Mucosa of stomach (tissue), 1 donor: ENCODE results near the gene SERINC5.
"Not testable (repeated sequence)": the region's sequence is repeated elsewhere in the genome, so short reads cannot be mapped to it uniquely, and the experiment has no call there.

Experiments
- H3K27me3 ChIP-seq: one replicate; pipeline ENCODE4 v1.7.0; 2013; ENCODE audit warnings: mild to moderate bottlenecking, low read length; ENCODE audit not compliant: control insufficient read depth, insufficient read depth
- H3K36me3 ChIP-seq: one replicate; pipeline ENCODE4 v1.7.0; 2013; ENCODE audit warnings: low read length; ENCODE audit not compliant: control insufficient read depth, insufficient read depth
- H3K4me1 ChIP-seq: one replicate; pipeline ENCODE4 v1.7.0; 2013; ENCODE audit warnings: mild to moderate bottlenecking, low read length; ENCODE audit not compliant: control insufficient read depth, insufficient read depth
- H3K4me3 ChIP-seq: one replicate; pipeline ENCODE4 v1.7.0; 2013; ENCODE audit warnings: low read length
- H3K9ac ChIP-seq: one replicate; pipeline ENCODE4 v1.7.0; 2013; ENCODE audit warnings: mild to moderate bottlenecking, low read length, moderate library complexity
- H3K9me3 ChIP-seq: one replicate; pipeline ENCODE4 v1.7.0; 2013; ENCODE audit warnings: mild to moderate bottlenecking, low read length, moderate library complexity; ENCODE audit not compliant: control insufficient read depth
- donor health status: Pancreatic carcinoma.

The SERINC5 gene

GRCh38 chr5:80175337-80175736 lies 80.5 kb downstream of the SERINC5 start:
- H3K9me3 ChIP-seq, result no peaks in the 10 kb centered on the region

DNA sequence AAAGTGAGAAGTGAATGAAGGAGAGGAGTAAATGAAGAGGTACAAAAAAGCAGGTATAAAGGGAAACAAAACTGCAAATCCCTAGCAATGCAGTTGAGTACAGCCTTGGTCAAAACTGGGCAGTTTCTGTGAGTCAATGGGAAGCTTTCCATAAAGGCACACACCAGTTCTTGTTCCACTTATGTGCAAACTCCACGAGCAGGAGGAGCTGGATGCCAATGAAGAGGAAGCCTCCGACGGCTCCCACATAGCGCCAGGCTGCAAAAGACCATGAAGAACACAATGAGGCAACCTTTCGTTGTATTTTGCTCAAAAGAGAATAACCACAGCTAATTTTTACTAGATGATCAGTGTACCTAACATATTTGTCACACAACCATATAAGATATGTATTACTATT lies 81.1 kb downstream of the SERINC5 start:
- Histone ChIP-seq H3K4me1 (no peaks in the 10 kb centered on the region), H3K9me3 (no peaks in the 10 kb centered on the region), H3K36me3 (no peaks in the 10 kb centered on the region), H3K4me3 (no peak overlapping the region), H3K9ac (no peak overlapping the region), H3K27me3 (no peaks in the 10 kb centered on the region)

More at GRCh38 chr5:80175337-80175736, 80.5 kb downstream of the SERINC5 start:
- no peak overlapping the region for H3K4me3 ChIP-seq
- no peaks in the 10 kb centered on the region for H3K4me1 ChIP-seq
- H3K36me3 ChIP-seq, result no peaks in the 10 kb centered on the region
- no peak overlapping the region for H3K9ac ChIP-seq
- H3K27me3 ChIP-seq, result no peaks in the 10 kb centered on the region

DNA sequence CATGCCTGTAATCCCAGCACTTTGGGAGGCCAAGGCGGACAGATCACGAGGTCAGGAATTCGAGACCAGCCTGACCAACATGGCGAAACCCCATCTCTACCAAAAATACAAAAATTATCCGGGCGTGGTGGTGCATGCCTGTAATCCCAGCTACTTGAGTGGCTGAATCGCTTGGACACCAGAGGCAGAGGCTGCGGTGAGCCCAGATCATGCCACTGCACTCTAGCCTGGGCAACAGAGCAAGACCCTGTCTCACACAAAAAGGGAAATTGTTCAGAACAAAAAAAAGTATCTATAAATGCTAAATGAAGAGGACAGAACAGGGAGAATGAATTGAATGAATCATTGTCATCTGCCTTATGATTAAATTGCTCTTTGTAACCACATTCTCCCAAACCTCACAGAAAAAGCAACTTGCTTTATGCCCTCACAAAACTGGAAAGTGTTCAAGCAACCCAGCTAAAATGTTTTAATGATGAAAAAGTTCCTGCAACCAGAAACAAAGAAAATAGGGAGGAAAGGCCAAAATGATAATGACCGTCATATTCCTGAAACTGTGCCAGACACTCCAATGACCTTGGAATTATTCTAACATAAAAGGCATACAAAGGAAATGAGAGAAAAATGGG lies 83.7 kb downstream of the SERINC5 start:
- H3K36me3 ChIP-seq, result no peaks in the 10 kb centered on the region
- no peaks in the 10 kb centered on the region for H3K4me1 ChIP-seq
- H3K4me3 ChIP-seq, result no peak overlapping the region
- H3K27me3 ChIP-seq, result no peaks in the 10 kb centered on the region
- no peaks in the 10 kb centered on the region for H3K9me3 ChIP-seq
- H3K9ac ChIP-seq, result no peak overlapping the region

DNA sequence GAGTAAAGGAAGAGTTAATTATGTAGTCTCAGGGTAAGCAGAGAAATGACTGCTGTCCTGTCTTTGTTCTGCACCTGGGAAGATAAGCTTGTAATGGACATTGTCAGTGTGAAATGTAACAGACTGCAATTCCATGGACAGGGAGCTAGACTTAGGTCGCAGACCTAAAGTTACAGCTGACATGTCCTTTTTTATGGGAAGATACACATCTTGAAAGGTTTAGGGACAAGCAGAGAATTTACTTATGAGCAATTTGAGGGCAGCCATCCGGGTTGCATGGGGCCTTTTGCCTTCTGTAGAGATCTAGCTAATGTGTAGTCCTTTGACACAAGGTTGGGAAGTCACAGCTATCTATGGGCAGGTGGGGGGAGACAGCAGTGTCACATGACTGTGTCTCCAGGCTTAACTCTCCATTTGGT lies 85.7 kb downstream of the SERINC5 start:
- peaks cover 15% of the 10 kb centered on the region for H3K4me1 ChIP-seq
- H3K9ac ChIP-seq, result no peak overlapping the region
- H3K36me3 ChIP-seq, result peaks cover 4% of the 10 kb centered on the region
- H3K9me3 ChIP-seq, result no peaks in the 10 kb centered on the region
- no peak overlapping the region for H3K4me3 ChIP-seq
- no peaks in the 10 kb centered on the region for H3K27me3 ChIP-seq

DNA sequence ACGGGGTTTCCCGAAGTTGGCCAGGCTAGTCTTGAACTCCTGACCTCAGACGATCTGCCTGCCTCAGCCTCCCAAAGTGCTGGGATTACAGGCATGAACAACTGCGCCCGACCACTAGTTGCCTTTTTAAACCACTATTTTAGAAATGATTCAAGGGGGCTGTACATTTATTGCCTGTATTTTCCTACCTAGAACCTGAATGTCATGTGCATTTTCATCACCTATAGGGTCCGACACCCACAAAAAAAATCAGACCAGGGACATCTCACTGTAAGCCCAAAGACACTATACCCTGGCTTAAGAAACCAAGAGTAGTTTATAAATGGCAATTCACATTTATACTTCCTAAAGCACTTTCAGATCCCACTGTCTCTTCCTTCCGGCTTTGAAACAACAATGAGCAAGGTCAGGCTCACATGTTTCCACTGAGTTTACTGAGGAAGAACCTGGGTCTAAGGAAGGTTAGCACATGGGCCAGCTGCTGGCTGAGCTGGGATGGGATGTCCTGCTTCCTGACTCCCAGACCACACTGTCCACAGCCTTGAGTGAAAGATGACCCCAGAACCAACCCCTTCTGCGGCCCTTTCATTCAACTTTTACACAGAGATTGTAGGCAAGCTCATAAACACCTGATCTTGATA lies 87.3 kb downstream of the SERINC5 start:
- Histone ChIP-seq H3K9me3 (no peaks in the 10 kb centered on the region), H3K27me3 (no peaks in the 10 kb centered on the region), H3K9ac (no peak overlapping the region), H3K36me3 (peaks cover 4% of the 10 kb centered on the region), H3K4me3 (no peak overlapping the region), H3K4me1 (peaks cover 15% of the 10 kb centered on the region)

GRCh38 chr5:80165452-80165851 lies 90.4 kb downstream of the SERINC5 start:
- H3K9ac ChIP-seq, result no peak overlapping the region
- no peaks in the 10 kb centered on the region for H3K27me3 ChIP-seq
- H3K36me3 ChIP-seq, result peaks cover 4% of the 10 kb centered on the region

GRCh38 chr5:80161165-80161564 lies 94.7 kb downstream of the SERINC5 start:
- no peak overlapping the region for H3K4me3 ChIP-seq
- peaks cover 15% of the 10 kb centered on the region for H3K4me1 ChIP-seq
- no peaks in the 10 kb centered on the region for H3K9me3 ChIP-seq
- H3K9ac ChIP-seq, result no peak overlapping the region
- peaks cover 4% of the 10 kb centered on the region for H3K36me3 ChIP-seq
- no peaks in the 10 kb centered on the region for H3K27me3 ChIP-seq

More at GRCh38 chr5:80165452-80165851, 90.4 kb downstream of the SERINC5 start:
- no peak overlapping the region for H3K4me3 ChIP-seq
- H3K4me1 ChIP-seq, result peaks cover 15% of the 10 kb centered on the region
- no peaks in the 10 kb centered on the region for H3K9me3 ChIP-seq

GRCh38 chr5:80160242-80160641 lies 95.6 kb downstream of the SERINC5 start:
- Histone ChIP-seq H3K4me3 (no peak overlapping the region), H3K27me3 (no peaks in the 10 kb centered on the region), H3K9me3 (no peaks in the 10 kb centered on the region), H3K9ac (no peak overlapping the region), H3K36me3 (no peaks in the 10 kb centered on the region), H3K4me1 (peaks cover 6% of the 10 kb centered on the region)

GRCh38 chr5:80159133-80159815 lies 96.6 kb downstream of the SERINC5 start:
- Histone ChIP-seq H3K4me3 (no peak overlapping the region), H3K4me1 (peaks cover 4% of the 10 kb centered on the region), H3K9ac (no peak overlapping the region), H3K27me3 (no peaks in the 10 kb centered on the region), H3K36me3 (no peaks in the 10 kb centered on the region), H3K9me3 (no peaks in the 10 kb centered on the region)

GRCh38 chr5:80156156-80156555 lies 99.7 kb downstream of the SERINC5 start:
- H3K9me3 ChIP-seq, result no peaks in the 10 kb centered on the region
- H3K4me3 ChIP-seq, result no peak overlapping the region
- H3K36me3 ChIP-seq, result no peaks in the 10 kb centered on the region
- no peaks in the 10 kb centered on the region for H3K27me3 ChIP-seq
- no peak overlapping the region for H3K9ac ChIP-seq
- peaks cover 4% of the 10 kb centered on the region for H3K4me1 ChIP-seq

GRCh38 chr5:80154749-80155148 lies 101.1 kb downstream of the SERINC5 start:
- no peak overlapping the region for H3K9ac ChIP-seq
- H3K4me3 ChIP-seq, result no peak overlapping the region
- no peaks in the 10 kb centered on the region for H3K27me3 ChIP-seq
- no peaks in the 10 kb centered on the region for H3K9me3 ChIP-seq
- H3K4me1 ChIP-seq, result peaks cover 4% of the 10 kb centered on the region
- H3K36me3 ChIP-seq, result no peaks in the 10 kb centered on the region

DNA sequence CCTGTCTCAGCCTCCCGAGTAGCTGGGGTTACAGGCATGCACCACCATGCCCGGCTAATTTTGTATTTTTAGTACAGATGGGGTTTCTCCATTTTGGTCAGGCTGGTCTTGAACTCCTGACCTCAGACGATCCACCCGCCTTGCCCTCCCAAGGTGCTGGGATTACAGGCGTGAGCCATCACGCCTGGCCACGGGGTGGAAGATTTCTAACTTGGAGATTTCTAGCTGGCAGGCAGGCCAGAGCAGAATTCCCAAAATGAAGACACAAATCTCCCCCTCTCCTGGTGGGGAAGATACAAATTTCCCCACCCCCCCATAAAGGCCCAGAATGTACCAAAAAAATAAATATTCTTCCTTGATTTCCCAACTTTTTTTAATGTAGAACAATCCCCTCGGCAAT lies 101.6 kb downstream of the SERINC5 start:
- H3K9ac ChIP-seq, H3K4me1 ChIP-seq, H3K36me3 ChIP-seq, H3K27me3 ChIP-seq, H3K4me3 ChIP-seq, H3K9me3 ChIP-seq: not testable (repeated sequence)
